OCI-LY1 (cell line): ENCODE data around the gene BZW1.

Source experiments
- H2AFZ ChIP-seq: fragments of 200-600 bp; sonication (generic), shearing (Covaris generic); 2 replicates; pipeline ENCODE4 v1.6.0; 2014; ENCODE audit warnings: antibody characterized with exemption, mild to moderate bottlenecking, low read length
- H3F3A ChIP-seq: fragments of 200-600 bp; sonication (generic), shearing (Covaris generic); 2 replicates; pipeline ENCODE4 v1.6.0; 2014; ENCODE audit warnings: mild to moderate bottlenecking, antibody characterized with exemption, low read length, moderate library complexity; ENCODE audit not compliant: insufficient read depth
- H3K27ac ChIP-seq: fragments of 200-600 bp; sonication (generic); 2 replicates; pipeline ENCODE4 v1.5.1; 2014; ENCODE audit warnings: low read length, mixed run types, mild to moderate bottlenecking, low read depth; ENCODE audit not compliant: poor library complexity, severe bottlenecking
- H3K27me3 ChIP-seq: fragments of 200-600 bp; sonication (generic); 2 replicates; pipeline ENCODE4 v1.6.0; 2014; ENCODE audit warnings: antibody characterized with exemption, mild to moderate bottlenecking, low read length, moderate library complexity; ENCODE audit not compliant: insufficient read depth
- H3K36me3 ChIP-seq: fragments of 200-600 bp; sonication (generic); 2 replicates; pipeline ENCODE4 v1.6.1; 2014; ENCODE audit warnings: mild to moderate bottlenecking, antibody characterized with exemption, low read length, moderate library complexity, mixed read lengths; ENCODE audit not compliant: insufficient read depth
- H3K4me1 ChIP-seq: fragments of 200-600 bp; sonication (generic); 2 replicates; pipeline ENCODE4 v1.5.1; 2014; ENCODE audit warnings: mild to moderate bottlenecking, low read length, moderate library complexity; ENCODE audit not compliant: insufficient read depth, severe bottlenecking
- H3K4me2 ChIP-seq: fragments of 200-600 bp; sonication (generic), shearing (Covaris generic); 2 replicates; pipeline ENCODE4 v1.6.1; 2014; ENCODE audit warnings: low read length
- H3K4me3 ChIP-seq: fragments of 200-600 bp; sonication (generic); 2 replicates; pipeline ENCODE4 v1.5.1; 2014; ENCODE audit warnings: low read length, low read depth, mild to moderate bottlenecking, mixed read lengths; ENCODE audit not compliant: poor library complexity, severe bottlenecking
- H3K79me2 ChIP-seq: fragments of 200-600 bp; shearing (Covaris generic); 2 replicates; pipeline ENCODE4 v1.6.1; 2016; ENCODE audit warnings: mixed run types, low read length, mixed read lengths; ENCODE audit not compliant: insufficient read depth
- H3K9ac ChIP-seq: fragments of 200-600 bp; sonication (generic), shearing (Covaris generic); 2 replicates; pipeline ENCODE4 v1.6.1; 2014; ENCODE audit warnings: mild to moderate bottlenecking, low read length, mixed read lengths
- H3K9me2 ChIP-seq: fragments of 200-600 bp; sonication (generic), shearing (Covaris generic); 2 replicates; pipeline ENCODE4 v1.6.1; 2014; ENCODE audit warnings: low read depth, mild to moderate bottlenecking, low read length, mixed read lengths
- H3K9me3 ChIP-seq: fragments of 200-600 bp; shearing (Covaris generic); 2 replicates; pipeline ENCODE4 v1.6.1; 2014; ENCODE audit warnings: low read length, mixed read lengths
- H4K20me1 ChIP-seq: fragments of 200-600 bp; sonication (generic), shearing (Covaris generic); 2 replicates; pipeline ENCODE4 v1.6.0; 2016; ENCODE audit warnings: mild to moderate bottlenecking, low read length; ENCODE audit not compliant: insufficient read depth
- CTCF ChIP-seq: fragments of 200-600 bp; sonication (generic), shearing (Covaris generic); IDR thresholded peaks from 2 replicates; pipeline ENCODE4 v1.5.1; 2017; ENCODE audit warnings: mild to moderate bottlenecking, antibody characterized with exemption, low read length, moderate library complexity, mixed read lengths
- EZH2 ChIP-seq: fragments of 200-600 bp; sonication (generic), shearing (Covaris generic); IDR thresholded peaks from 2 replicates; pipeline ENCODE4 v1.8.0; 2017; ENCODE audit warnings: borderline replicate concordance, mixed run types, mild to moderate bottlenecking, antibody characterized with exemption, low read length, moderate library complexity, mixed read lengths

Gene BZW1

GRCh38 chr2:200869014-200869413 is 57.3 kb downstream of the BZW1 start:
- no peak overlapping the region for H3K27ac ChIP-seq
- no peak for TF ChIP-seq CTCF
- TF ChIP-seq EZH2: no peak
- no peak overlapping the region for H3K4me3 ChIP-seq
- no peak overlapping the region for H3K4me2 ChIP-seq
- H2AFZ ChIP-seq: no peak overlapping the region
- no peaks in the 10 kb centered on the region for H3K27me3 ChIP-seq
- peaks cover 7% of the 10 kb centered on the region for H3K4me1 ChIP-seq
- H4K20me1 ChIP-seq: no peaks in the 10 kb centered on the region
- no peak overlapping the region for H3K9ac ChIP-seq
- H3K9me2 ChIP-seq: no peaks in the 10 kb centered on the region
- H3F3A ChIP-seq: no peaks in the 10 kb centered on the region
- H3K79me2 ChIP-seq: peaks cover 4% of the 10 kb centered on the region
- no peaks in the 10 kb centered on the region for H3K9me3 ChIP-seq
- peaks cover 33% of the 10 kb centered on the region for H3K36me3 ChIP-seq

GRCh38 chr2:200871151-200871550 is 59.4 kb downstream of the BZW1 start:
- Histone ChIP-seq H3K4me3 (no peak overlapping the region), H3K36me3 (peaks cover 54% of the 10 kb centered on the region), H4K20me1 (no peaks in the 10 kb centered on the region), H3F3A (no peaks in the 10 kb centered on the region), H3K79me2 (no peaks in the 10 kb centered on the region), H3K9me2 (no peaks in the 10 kb centered on the region), H3K4me2 (no peak overlapping the region), H2AFZ (no peak overlapping the region), H3K9me3 (no peaks in the 10 kb centered on the region), H3K27me3 (no peaks in the 10 kb centered on the region), H3K4me1 (no peaks in the 10 kb centered on the region), H3K27ac (no peak overlapping the region), H3K9ac (no peak overlapping the region)
- TF ChIP-seq EZH2 (no peak), CTCF (no peak)

GRCh38 chr2:200873560-200873959 is 61.9 kb downstream of the BZW1 start:
- Histone ChIP-seq H3K27ac (no peak overlapping the region), H3K27me3 (no peaks in the 10 kb centered on the region), H4K20me1 (no peaks in the 10 kb centered on the region), H3K9me3 (no peaks in the 10 kb centered on the region), H3K4me2 (no peak overlapping the region), H3F3A (no peaks in the 10 kb centered on the region; the same call in 1 of the 2 replicates), H3K4me3 (no peak overlapping the region), H3K4me1 (no peaks in the 10 kb centered on the region), H3K79me2 (no peaks in the 10 kb centered on the region), H3K9ac (no peak overlapping the region), H2AFZ (no peak overlapping the region), H3K9me2 (no peaks in the 10 kb centered on the region), H3K36me3 (peaks cover 70% of the 10 kb centered on the region)
- TF ChIP-seq EZH2: no peak
- no peak for TF ChIP-seq CTCF
